Neural cell (in vitro differentiated cells): ENCODE results near the gene DAZ4.
"Not testable (repeated sequence)": the region's sequence is repeated elsewhere in the genome, so short reads cannot be mapped to it uniquely, and the experiment has no call there.

ENCODE experiments used
- MXI1 ChIP-seq: fragments of 450-650 bp; conservative IDR thresholded peaks from 2 replicates; pipeline ENCODE4 v1.6.1; 2014; ENCODE audit warnings: antibody characterized with exemption, mild to moderate bottlenecking; ENCODE audit not compliant: poor library complexity, severe bottlenecking
- SMC3 ChIP-seq: fragments of 450-650 bp; conservative IDR thresholded peaks from 2 replicates; pipeline ENCODE4 v1.6.1; 2014; ENCODE audit warnings: antibody characterized with exemption, mild to moderate bottlenecking, moderate library complexity; ENCODE audit not compliant: poor library complexity
- TAF1 ChIP-seq: IDR thresholded peaks from 2 replicates; pipeline ENCODE4 v1.6.1; 2012; ENCODE audit warnings: low read depth
- TF ChIP-seq, protein P1 (sequence below): fragments of 450-650 bp; IDR thresholded peaks from 2 replicates; pipeline ENCODE4 v1.5.1; 2014; ENCODE audit warnings: antibody characterized with exemption, mild to moderate bottlenecking, moderate library complexity; ENCODE audit not compliant: poor library complexity, severe bottlenecking

DNA sequence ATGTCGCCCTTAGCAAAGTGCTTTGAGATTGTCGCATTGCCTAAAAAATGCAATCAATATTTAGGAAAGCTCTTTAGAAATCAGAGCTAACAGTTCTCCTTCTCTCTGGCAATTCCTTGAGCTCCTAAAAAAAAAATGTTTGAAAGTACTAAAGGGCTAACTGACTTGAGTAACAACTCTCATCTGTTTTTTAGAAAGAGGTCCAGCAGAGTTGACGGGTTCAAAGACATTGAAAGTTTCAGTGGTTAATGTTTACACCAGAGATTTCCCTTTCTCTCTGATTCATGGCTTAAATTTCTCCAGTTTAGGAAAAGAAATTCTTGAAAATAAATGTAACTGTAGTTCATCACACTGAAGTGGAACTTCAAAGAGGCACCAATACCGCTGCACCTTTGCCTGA lies 8.7 kb upstream of the DAZ4 start:
- TF ChIP-seq, protein P1, sequence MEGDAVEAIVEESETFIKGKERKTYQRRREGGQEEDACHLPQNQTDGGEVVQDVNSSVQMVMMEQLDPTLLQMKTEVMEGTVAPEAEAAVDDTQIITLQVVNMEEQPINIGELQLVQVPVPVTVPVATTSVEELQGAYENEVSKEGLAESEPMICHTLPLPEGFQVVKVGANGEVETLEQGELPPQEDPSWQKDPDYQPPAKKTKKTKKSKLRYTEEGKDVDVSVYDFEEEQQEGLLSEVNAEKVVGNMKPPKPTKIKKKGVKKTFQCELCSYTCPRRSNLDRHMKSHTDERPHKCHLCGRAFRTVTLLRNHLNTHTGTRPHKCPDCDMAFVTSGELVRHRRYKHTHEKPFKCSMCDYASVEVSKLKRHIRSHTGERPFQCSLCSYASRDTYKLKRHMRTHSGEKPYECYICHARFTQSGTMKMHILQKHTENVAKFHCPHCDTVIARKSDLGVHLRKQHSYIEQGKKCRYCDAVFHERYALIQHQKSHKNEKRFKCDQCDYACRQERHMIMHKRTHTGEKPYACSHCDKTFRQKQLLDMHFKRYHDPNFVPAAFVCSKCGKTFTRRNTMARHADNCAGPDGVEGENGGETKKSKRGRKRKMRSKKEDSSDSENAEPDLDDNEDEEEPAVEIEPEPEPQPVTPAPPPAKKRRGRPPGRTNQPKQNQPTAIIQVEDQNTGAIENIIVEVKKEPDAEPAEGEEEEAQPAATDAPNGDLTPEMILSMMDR, result not testable (repeated sequence)
- TF ChIP-seq MXI1, SMC3, TAF1: not testable (repeated sequence)
